Epithelial cell of prostate (primary cell): Measurements from ENCODE around the gene ZNF695.

ENCODE experiments used
- DNase-seq: peaks from one replicate; pipeline ENCODE4 v3.0.0-alpha.2; 2011; ENCODE audit warnings: low read depth, low spot score
- H3K27ac ChIP-seq: fragments of 450-650 bp; 2 replicates; pipeline ENCODE4 v1.5.1; 2017; ENCODE audit warnings: mild to moderate bottlenecking

The ZNF695 gene

GRCh38 chr1:246966502-246966901 lies 41.4 kb downstream of the ZNF695 start:
- no peak overlapping the region for H3K27ac ChIP-seq
- no peak for DNase-seq

GRCh38 chr1:246959944-246960693 lies 47.7 kb downstream of the ZNF695 start:
- DNase-seq: no peak
- no peak overlapping the region for H3K27ac ChIP-seq

DNA sequence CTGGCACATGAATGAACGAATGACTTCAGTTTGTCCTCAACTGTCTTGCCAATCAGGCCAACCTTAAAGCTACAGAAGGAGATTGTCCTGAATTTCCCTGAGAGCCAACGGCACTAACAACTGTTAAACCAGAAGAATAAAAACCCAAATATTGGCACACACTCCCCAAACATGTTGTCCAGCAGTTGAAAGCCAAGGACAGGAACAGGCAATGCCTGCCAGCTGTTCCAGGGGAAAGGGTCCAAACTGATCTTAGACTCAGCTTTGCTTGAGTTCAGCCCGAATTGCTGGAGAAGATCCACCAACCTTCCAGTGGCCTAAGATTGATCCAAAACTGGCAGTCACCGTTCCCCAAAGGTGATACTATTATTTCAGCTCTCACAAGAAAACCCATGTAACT lies 53.7 kb downstream of the ZNF695 start:
- DNase-seq: no peak

GRCh38 chr1:246951413-246951812 lies 56.4 kb downstream of the ZNF695 start:
- DNase-seq: no peak
- H3K27ac ChIP-seq: no peak overlapping the region

More for the DNA sequence above, 53.7 kb downstream of the ZNF695 start:
- no peak overlapping the region for H3K27ac ChIP-seq

DNA sequence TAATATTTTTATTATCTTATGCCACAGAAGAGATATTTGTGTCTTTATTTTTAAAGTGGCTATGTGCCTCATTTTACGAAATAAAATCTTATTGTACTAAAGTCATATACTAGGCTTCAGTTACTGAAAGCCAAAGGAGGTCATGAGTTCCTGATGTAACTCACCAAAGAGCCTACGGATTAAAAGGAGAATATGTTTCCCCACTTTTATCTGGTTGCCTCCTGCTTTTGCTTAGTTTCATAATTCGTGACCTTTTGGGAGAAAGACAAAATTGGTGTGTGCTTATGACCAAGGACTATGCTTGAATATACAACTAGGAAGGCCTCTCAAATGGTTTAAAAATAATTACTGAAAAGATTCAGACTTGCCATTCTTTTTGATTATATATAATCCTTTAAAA lies 57.9 kb downstream of the ZNF695 start:
- no peak for DNase-seq
- no peak overlapping the region for H3K27ac ChIP-seq

DNA sequence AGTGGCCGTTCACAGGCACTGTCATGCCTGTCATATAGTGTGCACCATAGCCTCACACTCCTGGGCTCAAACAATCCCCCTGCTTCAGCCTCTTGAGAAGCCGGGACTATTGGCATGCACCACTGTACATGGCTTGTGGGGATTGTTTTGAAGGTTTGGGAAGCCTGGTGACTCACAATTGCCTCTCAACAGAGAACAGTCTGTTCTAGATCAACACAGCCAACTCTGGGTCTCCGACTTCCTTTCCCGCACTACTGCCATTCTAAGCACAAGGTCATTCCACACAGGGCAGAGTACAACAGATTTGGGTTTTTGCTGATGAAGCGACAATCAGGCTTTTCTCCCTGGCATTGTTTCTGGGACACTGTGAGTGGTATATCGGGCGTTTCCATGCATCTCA lies 60.6 kb downstream of the ZNF695 start:
- no peak overlapping the region for H3K27ac ChIP-seq
- DNase-seq: no peak

- no peak for DNase-seq
- no peak overlapping the region for H3K27ac ChIP-seq
These were observed 61.5 kb downstream of the ZNF695 start for GRCh38 chr1:246946366-246946765.
